CD4-positive, alpha-beta T cell treated with Interleukin-1 beta for 1 hour (primary cell): ENCODE data around the gene ARPC1B.

Source experiments
- DNase-seq, 2 donors: peaks; one replicate each; pipeline ENCODE4 v3.0.0-alpha.2; 2020 to 2022

The ARPC1B gene

DNA sequence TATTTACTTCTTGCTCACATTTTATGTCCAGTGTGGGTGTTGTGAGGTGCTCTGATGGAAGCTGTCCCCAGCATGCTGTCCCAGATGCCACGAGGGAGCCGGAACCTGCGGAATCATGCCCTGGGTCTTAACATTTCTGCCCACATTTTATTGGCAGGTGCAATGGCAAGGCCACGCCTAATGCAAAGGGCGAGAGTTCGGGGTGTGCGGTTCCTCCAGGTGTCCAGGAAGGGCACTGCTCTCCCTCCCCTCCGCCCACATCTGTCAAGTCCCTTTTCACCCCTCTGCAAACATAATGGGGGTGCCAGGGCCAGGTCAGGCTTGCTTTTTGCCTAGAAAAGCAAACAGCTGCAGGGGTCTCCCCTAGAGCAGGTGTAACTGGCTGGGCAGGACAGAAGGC is 17.5 kb downstream of the ARPC1B start:
- DNase-seq, result no peak

GRCh38 chr7:99392659-99393354 is 18.3 kb downstream of the ARPC1B start:
- peak; percentile 89 for DNase-seq

DNA sequence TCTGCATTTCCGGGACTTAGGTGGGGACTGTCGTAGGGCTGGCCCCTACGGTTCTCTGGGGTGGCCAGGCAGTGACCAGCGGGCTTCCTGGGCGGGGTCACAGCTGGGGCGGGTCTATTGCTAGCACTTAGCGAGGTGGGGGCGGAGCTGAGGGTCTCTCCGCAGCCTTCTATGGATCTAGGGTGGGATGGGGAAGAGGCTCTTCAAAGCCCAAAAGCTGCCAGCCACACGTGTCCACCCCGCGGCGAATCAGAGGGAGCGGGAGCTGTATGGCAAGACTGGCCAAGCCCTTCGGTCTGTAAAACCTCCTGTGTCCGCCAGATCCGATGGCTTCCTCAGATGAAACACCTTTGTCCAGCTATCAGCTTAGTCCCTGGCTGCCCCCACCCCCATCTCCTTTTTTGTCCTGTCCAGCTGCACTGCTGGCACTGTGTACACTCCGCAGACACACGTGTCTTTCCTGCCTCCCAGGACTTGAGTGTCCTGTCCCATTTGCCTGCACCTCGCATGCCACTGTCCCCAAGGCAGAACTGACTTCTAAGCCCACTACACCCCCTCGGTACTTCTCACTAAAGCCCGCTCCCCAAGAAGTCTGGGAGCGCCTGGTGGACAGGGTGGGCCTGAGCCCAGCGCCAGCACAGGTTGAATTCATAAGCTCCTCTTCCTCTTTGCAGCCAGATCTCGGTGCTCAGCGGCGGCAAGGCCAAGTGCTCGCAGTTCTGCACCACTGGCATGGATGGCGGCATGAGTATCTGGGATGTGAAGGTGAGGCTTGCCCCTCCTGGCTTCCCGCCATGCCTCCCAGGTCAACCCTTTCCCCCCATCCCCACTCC is 19.0 kb downstream of the ARPC1B start:
- DNase-seq, result no peak

GRCh38 chr7:99394188-99394502 is 19.6 kb downstream of the ARPC1B start:
- no peak for DNase-seq

GRCh38 chr7:99395616-99396327 is 21.2 kb downstream of the ARPC1B start:
- no peak for DNase-seq

- no peak for DNase-seq
These were observed 22.1 kb downstream of the ARPC1B start for GRCh38 chr7:99396418-99397296.

GRCh38 chr7:99397297-99397983 is 22.9 kb downstream of the ARPC1B start:
- no peak for DNase-seq

- no peak for DNase-seq
These were observed 24.4 kb downstream of the ARPC1B start for GRCh38 chr7:99398891-99399445.

- no peak for DNase-seq
These were observed 25.1 kb downstream of the ARPC1B start for GRCh38 chr7:99399597-99399996.

DNA sequence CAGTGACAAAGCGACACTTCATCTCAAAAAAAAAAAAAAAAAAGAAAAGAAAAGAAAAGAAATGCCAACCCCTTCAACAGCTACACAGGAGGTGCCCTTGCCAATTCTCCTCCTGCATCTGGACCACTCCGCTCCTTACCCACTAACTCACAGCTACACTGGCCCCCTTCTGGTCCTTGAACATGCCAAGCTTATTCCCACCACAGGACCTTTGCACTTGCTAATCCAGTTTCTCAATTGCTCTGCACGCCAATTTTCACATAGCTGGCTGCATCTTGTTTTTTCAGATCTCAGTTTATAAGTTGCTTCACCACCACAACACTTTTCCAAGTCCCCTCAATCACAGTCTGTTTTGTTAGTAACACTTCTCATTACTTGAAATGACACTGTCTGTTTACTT is 28.3 kb downstream of the ARPC1B start:
- DNase-seq, result no peak

GRCh38 chr7:99403764-99404163 is 29.2 kb downstream of the ARPC1B start:
- no peak for DNase-seq

DNA sequence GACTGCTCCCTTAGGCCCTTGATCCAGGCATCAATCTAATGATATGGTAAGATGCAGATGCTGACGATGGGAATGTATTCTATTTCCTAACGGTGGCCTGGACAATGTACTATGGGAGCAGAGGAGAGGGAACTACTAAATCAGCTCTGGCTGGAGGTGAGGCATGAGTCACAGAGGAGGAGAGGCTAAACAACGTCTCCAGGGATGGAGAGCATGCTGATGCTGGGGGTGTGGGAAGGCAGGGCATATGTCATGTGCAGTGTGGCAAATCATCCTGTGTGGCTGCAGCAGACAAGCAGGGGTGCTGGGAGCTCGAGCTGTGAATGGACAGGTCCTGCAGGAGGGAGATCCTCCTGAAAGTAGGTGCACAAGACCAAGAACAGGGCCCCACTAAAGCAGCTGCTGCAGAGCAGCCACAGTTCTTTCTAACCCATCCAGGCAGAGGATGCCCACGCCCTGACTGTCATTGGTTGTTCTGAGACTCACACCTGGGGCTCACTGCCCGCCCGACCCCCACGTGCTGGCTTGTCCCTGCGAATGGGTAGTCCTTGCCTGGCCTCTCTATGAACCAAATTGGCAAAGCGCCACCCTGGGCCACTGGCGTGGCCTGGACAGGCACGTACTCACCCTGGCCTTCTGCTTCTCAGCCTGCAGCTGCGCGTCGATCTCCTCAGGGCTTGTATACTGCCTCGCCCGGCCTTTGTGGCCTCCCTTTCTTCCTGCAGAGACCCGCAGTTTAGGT is 29.9 kb downstream of the ARPC1B start:
- DNase-seq, result no peak

DNA sequence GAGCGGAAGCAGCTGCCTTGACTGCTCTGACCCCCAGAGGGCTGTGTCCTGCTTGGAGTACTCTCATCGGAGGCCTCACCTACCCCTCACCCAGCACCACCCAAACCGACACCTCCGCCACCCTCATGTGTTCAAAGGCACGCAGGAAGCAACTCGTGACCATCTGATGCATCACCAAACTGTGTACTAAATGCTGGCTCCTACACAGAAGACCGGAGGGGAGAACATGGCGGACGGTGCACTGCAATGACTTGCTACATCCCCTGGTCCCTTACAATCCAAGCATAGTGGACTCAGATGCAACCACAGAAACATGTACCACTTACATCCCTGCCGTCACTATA is 30.4 kb downstream of the ARPC1B start:
- no peak for DNase-seq

DNA sequence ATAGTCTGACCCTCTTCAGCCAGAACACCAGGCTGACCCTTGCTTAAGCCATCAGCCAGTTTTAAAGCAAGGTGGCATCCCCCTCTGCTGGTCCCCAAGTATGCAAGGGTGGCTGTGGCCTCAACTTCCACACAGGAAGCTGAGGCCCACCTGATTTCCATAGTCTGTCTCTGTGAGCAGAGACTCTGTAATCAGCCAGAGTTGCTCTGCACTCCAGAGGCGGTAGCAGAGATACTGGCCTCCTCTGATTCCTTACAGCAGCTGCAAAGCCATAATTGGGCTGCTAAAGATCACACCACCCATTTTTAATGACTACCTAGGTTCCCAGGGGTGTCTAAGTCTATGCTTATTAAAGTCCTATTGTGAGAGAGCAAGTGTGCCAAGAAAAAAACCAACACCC is 32.0 kb downstream of the ARPC1B start:
- DNase-seq, result no peak

DNA sequence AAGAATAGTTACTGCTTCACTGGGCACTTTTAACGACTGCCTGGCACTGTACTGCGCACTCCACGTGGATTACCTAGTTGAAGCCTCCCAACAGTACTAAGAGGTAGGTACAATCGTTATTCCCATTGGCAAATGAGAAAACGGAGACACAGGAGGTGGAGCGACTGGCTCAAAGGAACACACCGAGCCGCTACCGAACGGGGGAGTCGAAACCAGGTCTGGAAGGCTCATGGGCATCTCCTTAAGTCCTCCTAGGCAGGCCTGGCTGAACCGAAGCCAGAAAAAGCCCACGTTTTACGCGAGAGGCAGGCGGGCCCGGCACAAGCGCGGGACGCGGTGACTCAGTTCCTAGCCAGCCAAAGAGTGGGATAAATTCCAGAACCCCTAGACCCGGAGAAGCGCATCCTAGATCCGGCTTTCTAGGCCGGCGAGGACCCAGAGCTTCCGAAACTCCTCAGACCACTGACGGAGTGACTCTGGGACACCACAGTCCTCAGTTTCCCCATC is 33.4 kb downstream of the ARPC1B start:
- DNase-seq, result peak in 1 of 2 donors; percentile 29

DNA sequence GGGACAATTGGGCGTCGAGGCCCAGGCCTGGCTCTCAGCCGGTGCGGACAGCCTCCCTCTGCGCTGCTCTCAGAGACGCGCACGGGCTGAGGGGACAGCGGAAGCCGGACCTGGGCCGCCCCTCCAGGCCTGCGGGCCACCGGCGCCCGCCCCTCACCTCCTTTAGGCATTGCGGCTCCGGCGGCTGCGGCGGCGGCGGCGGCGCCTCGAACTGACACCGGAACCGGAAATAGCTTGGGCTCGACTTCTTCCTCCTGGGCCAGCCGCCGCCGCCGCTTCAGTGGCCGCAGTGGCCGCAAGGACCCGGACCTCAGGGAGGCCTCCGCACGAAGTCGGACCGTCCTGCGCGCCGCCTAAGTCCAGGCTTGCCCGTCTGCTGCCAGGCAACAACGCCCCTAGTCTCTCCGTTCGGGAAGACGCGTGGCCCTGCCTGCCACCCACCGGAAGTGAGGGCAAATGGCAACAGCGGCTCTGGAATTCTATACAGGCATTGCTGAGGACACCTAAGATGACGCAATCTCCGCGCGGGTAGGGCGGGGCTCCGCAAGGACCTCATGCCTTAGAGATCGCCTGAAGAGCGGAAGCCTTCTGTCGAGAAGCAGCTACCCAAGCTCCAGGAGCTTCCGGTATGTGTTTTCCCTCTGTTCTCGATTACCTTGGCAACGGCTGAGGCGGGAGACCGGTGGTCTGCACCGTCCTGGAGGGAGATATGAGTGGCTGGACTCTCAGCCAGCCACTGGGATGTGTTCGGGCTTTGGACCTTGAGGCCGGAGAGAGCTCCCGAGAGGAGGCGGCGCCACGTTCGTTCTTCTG is 34.1 kb downstream of the ARPC1B start, which contains the start of the genes BUD31 and PDAP1:
TSS of gene BUD31 (plus strand) at position 591 of the 813 bp plus-strand sequence. CDS start 2,124 bp downstream, outside the sequence.
TSS of gene PDAP1 (minus strand) at position 219 of the 813 bp plus-strand sequence. CDS start at position 170, 49 bp downstream.
- DNase-seq, result peak; percentile 94 to 97

DNA sequence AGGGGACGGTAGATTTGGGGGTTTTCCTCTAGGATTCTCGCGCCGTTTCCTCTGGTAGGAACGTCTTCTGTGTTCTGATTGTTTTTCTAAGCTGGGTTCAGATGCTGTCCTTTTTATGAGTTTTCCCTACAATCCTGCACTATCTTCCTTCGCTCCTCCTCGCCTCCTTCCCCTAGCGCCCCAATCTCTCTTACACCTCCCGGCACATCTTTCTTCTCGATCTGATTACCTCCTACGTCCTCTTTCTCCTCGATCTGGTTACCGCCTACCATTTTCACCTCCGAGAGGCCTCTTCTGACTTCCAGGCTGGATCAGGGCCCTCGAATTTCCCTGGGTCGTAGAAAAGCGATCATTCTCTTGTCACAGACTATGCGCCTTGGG is 34.7 kb downstream of the ARPC1B start:
- no peak for DNase-seq

DNA sequence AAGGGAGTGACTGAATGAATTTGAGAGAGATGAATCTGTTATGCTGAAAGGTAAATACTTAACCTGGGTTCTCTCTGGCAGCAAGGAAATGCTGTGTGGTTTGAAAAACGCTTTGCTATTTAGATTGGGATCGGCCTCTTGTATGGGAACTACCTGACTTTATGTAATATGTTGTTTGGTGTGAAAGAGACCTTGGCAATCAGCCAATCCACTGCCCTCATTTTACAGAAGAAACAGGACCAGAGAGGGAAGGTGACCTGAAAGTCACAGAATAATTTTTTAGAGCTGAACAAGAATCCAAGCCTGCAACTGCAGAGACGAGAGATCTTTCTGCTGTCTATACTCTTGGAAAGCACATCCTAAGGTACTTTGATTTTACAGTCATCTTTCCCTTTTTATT is 35.3 kb downstream of the ARPC1B start:
- DNase-seq, result peak in 1 of 2 donors; percentile 31

GRCh38 chr7:99410635-99411034 is 36.1 kb downstream of the ARPC1B start:
- DNase-seq, result no peak
